ENCODE measurements around the gene SKIC2. TPM values are rescaled to one million over a fixed set of nuclear protein-coding genes. Genes with fewer than 3 reads are reported as not detected.

Gene SKIC2
- 68.0 TPM for total RNA-seq (2021; ENCODE audit: unreplicated experiment)
- polyA plus RNA-seq (2012), result 42.8 and 49.2 TPM in 2 replicates
- percentile 74 among the genes with signal in this experiment for Bru-seq, nascent RNA
- BruChase-seq, experiment 1, labeled RNA remaining after a 6-hour chase, result percentile 87 among the genes with signal in this experiment
- percentile 79 among the genes with signal in this experiment for BruChase-seq, experiment 2, labeled RNA remaining after a 2-hour chase
- long read RNA-seq, transcript SKIV2L-201 (28 exons, 3,894 nt), result major isoform, 19 of 96 reads
- long read RNA-seq, partial matches to known transcripts, result 49 of 96 reads
- long read RNA-seq, other reads (novel, unspliced or antisense), result 28 of 96 reads

DNA sequence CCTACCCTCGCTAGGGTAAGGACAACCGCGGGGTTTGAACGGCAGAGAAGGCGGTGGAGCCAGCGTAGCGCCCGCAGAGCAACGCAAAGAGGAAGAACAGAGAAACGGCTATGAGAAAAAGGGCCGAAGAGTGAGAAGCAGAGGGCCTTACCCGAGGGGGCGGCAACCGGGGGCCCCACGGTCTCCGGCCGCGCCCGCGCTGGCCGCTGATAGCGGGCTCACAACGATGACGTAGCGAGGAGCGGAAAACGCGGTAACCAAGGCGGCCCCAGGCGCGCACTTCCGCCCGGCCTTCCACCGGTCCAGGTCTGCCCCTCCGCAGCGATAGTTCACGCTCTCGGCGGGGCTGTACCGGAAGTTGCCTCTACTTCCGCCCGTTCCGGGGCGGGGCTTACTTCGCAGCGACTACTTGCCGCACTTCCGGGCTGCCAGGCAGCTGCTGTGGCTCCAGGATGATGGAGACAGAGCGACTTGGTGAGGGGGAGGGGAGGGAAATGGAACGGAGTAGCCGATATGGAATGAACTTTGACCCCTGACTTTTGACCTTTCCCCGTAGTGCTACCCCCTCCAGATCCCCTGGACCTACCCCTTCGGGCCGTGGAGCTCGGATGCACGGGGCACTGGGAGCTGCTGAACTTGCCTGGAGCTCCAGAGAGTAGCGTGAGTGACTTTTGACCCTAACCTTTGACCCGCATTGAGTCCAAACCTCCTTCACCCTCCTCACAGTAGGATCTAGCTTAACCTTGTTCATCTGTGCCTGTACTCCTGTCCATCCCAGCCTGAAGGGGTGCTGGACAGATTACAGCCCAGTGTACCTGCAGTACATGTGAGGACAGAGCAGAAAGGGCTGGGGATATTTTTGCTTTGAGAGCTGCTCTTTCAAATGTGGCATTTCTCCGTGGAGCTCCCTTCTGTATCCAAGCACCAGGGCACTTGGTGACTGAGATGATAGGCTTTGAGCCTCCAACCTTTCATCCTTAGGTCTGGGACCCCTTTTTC lies at the start of gene SKIC2, which contains the start of gene NELFE:
SKIC2 (plus strand) TSS at position 435 of the 999 bp plus-strand sequence; CDS start at position 453, 18 bp downstream.
NELFE (minus strand) TSS at position 231 of the 999 bp plus-strand sequence. CDS start 525 bp downstream, outside the sequence.
- peak within 1 kb of the TSS; percentile 98 for H3K4me2 ChIP-seq (ENCODE audit: low read length)
- peak within 1 kb of the TSS; percentile 76 for H3K27ac ChIP-seq (ENCODE audit: low read depth, low read length)
- POLR2A ChIA-PET, result interaction anchor here (0.8 to 1.8 kb wide), 4 partner anchors 9 to 96 kb away, joined by 3 to 9 read pairs (median 3); partner anchors contain the start of genes DXO and NEU1
- intact Hi-C loops (cut with micrococcal nuclease), result loop anchor here (1.0 kb wide), 1 partner anchor 13 kb away; the partner anchor contains the start of gene DXO
- H3K4me3 ChIP-seq (replicated peaks in 1 of 2; ENCODE audit: low read depth in 1 of 2, low read length in 2 of 2), result peak within 1 kb of the TSS; percentile 95 to 100
- H3K27me3 ChIP-seq (ENCODE audit: insufficient read depth, low read length), result no peaks in the 10 kb centered on the region
- H2AFZ ChIP-seq (ENCODE audit: low read depth, low read length, poor library complexity, severe bottlenecking), result no peak within 1 kb of the TSS
- TSS peak; percentile 75 for BruUV-seq (replicated peaks)
- peaks cover 14 to 17% of the 10 kb centered on the region in 2 experiments for H3K4me1 ChIP-seq (ENCODE audit: control insufficient read depth in 1 of 2, insufficient read depth in 2 of 2, low read length in 2 of 2)
- ATAC-seq (peak; percentile 98), DNase-seq (ENCODE audit: low read depth, low spot score) (peak; percentile 95)
- no peaks in the 10 kb centered on the region for H3K9me3 ChIP-seq (ENCODE audit: control insufficient read depth in 1 of 2, insufficient read depth in 1 of 2, low read depth in 1 of 2, low read length in 2 of 2)
- no peaks in the 10 kb centered on the region for H3K9me2 ChIP-seq (ENCODE audit: insufficient read depth)
- peaks cover 41% of the 10 kb centered on the region for H3K79me2 ChIP-seq (ENCODE audit: insufficient read depth, low read length)
- RAD21 ChIA-PET (ENCODE audit: low non-redundant PET in 1 of 2, low total read pairs in 2 of 2, uncharacterized antibody in 2 of 2, unreplicated experiment in 2 of 2), result interaction anchor here in 1 of 2 experiments (1.5 kb wide), 1 partner anchor 13 kb away, joined by 4 read pairs; the partner anchor contains the start of gene DXO
- peaks cover 46 to 48% of the 10 kb centered on the region in 2 experiments for H3K36me3 ChIP-seq (ENCODE audit: control insufficient read depth in 1 of 2, insufficient read depth in 2 of 2, low read length in 2 of 2)
- peak within 1 kb of the TSS; percentile 95 for H3K9ac ChIP-seq (ENCODE audit: low read length)
- no peaks in the 10 kb centered on the region for H4K20me1 ChIP-seq (ENCODE audit: insufficient read depth)
- CTCF ChIA-PET, result no interaction called here
- TF ChIP-seq, protein P1, sequence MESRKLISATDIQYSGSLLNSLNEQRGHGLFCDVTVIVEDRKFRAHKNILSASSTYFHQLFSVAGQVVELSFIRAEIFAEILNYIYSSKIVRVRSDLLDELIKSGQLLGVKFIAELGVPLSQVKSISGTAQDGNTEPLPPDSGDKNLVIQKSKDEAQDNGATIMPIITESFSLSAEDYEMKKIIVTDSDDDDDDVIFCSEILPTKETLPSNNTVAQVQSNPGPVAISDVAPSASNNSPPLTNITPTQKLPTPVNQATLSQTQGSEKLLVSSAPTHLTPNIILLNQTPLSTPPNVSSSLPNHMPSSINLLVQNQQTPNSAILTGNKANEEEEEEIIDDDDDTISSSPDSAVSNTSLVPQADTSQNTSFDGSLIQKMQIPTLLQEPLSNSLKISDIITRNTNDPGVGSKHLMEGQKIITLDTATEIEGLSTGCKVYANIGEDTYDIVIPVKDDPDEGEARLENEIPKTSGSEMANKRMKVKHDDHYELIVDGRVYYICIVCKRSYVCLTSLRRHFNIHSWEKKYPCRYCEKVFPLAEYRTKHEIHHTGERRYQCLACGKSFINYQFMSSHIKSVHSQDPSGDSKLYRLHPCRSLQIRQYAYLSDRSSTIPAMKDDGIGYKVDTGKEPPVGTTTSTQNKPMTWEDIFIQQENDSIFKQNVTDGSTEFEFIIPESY (IDR thresholded peaks at IDR 0.05; ENCODE audit: extremely low read depth, insufficient replicate concordance, low read length), result no peak
- TF ChIP-seq, protein P2, sequence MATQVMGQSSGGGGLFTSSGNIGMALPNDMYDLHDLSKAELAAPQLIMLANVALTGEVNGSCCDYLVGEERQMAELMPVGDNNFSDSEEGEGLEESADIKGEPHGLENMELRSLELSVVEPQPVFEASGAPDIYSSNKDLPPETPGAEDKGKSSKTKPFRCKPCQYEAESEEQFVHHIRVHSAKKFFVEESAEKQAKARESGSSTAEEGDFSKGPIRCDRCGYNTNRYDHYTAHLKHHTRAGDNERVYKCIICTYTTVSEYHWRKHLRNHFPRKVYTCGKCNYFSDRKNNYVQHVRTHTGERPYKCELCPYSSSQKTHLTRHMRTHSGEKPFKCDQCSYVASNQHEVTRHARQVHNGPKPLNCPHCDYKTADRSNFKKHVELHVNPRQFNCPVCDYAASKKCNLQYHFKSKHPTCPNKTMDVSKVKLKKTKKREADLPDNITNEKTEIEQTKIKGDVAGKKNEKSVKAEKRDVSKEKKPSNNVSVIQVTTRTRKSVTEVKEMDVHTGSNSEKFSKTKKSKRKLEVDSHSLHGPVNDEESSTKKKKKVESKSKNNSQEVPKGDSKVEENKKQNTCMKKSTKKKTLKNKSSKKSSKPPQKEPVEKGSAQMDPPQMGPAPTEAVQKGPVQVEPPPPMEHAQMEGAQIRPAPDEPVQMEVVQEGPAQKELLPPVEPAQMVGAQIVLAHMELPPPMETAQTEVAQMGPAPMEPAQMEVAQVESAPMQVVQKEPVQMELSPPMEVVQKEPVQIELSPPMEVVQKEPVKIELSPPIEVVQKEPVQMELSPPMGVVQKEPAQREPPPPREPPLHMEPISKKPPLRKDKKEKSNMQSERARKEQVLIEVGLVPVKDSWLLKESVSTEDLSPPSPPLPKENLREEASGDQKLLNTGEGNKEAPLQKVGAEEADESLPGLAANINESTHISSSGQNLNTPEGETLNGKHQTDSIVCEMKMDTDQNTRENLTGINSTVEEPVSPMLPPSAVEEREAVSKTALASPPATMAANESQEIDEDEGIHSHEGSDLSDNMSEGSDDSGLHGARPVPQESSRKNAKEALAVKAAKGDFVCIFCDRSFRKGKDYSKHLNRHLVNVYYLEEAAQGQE (IDR thresholded peaks at IDR 0.05; ENCODE audit: low read depth), result no peak
- TF ChIP-seq POLR2A (IDR thresholded peaks at IDR 0.05; ENCODE audit: borderline replicate concordance, extremely low read depth, insufficient read depth, insufficient read length) (peak; percentile 50), JUND (IDR thresholded peaks at IDR 0.05) (no peak), CEBPB (IDR thresholded peaks at IDR 0.05; ENCODE audit: low read depth) (no peak), POLR2AphosphoS5 (IDR thresholded peaks at IDR 0.05; ENCODE audit: low read depth, low read length) (peak; percentile 94), YY1 (IDR thresholded peaks at IDR 0.05; ENCODE audit: extremely low read depth, insufficient replicate concordance, low read depth, low read length) (peak; percentile 14), ELF1 (IDR thresholded peaks at IDR 0.05; ENCODE audit: borderline replicate concordance, low read depth) (peak; percentile 100), EZH2 (IDR thresholded peaks at IDR 0.05) (no peak), SP1 (IDR thresholded peaks at IDR 0.05; ENCODE audit: low read depth) (peak; percentile 95), SIN3A (IDR thresholded peaks at IDR 0.05; ENCODE audit: low read depth) (peak; percentile 92), FOSL1 (IDR thresholded peaks at IDR 0.05; ENCODE audit: low read depth) (no peak), ZNF274 (IDR thresholded peaks at IDR 0.05; ENCODE audit: low read depth, low read length) (no peak), RAD21 (IDR thresholded peaks at IDR 0.05; ENCODE audit: low read depth) (no peak)
- TF ChIP-seq, protein P3, sequence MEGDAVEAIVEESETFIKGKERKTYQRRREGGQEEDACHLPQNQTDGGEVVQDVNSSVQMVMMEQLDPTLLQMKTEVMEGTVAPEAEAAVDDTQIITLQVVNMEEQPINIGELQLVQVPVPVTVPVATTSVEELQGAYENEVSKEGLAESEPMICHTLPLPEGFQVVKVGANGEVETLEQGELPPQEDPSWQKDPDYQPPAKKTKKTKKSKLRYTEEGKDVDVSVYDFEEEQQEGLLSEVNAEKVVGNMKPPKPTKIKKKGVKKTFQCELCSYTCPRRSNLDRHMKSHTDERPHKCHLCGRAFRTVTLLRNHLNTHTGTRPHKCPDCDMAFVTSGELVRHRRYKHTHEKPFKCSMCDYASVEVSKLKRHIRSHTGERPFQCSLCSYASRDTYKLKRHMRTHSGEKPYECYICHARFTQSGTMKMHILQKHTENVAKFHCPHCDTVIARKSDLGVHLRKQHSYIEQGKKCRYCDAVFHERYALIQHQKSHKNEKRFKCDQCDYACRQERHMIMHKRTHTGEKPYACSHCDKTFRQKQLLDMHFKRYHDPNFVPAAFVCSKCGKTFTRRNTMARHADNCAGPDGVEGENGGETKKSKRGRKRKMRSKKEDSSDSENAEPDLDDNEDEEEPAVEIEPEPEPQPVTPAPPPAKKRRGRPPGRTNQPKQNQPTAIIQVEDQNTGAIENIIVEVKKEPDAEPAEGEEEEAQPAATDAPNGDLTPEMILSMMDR (IDR thresholded peaks at IDR 0.05 in 2 of 3, conservative IDR thresholded peaks at IDR 0.05 in 1 of 3; ENCODE audit: borderline replicate concordance in 1 of 3, insufficient read depth in 1 of 3, low read depth in 2 of 3, low read length in 2 of 3), result no peak
- TF ChIP-seq, protein P4, sequence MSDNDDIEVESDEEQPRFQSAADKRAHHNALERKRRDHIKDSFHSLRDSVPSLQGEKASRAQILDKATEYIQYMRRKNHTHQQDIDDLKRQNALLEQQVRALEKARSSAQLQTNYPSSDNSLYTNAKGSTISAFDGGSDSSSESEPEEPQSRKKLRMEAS (IDR thresholded peaks at IDR 0.05), result peak; percentile 91

All from HCT116 (cell line).